Activated CD8-positive, alpha-beta memory T cell treated with anti-CD3 and anti-CD28 coated beads for 1 hour (primary cell): ENCODE data around the gene POU4F1.

Experiments
- DNase-seq, 2 donors: peaks; one replicate each; pipeline ENCODE4 v3.0.0-alpha.2; 2020; ENCODE audit warnings: low read depth in 1 of 2; ENCODE audit errors: extremely low read depth in 1 of 2

Gene POU4F1

DNA sequence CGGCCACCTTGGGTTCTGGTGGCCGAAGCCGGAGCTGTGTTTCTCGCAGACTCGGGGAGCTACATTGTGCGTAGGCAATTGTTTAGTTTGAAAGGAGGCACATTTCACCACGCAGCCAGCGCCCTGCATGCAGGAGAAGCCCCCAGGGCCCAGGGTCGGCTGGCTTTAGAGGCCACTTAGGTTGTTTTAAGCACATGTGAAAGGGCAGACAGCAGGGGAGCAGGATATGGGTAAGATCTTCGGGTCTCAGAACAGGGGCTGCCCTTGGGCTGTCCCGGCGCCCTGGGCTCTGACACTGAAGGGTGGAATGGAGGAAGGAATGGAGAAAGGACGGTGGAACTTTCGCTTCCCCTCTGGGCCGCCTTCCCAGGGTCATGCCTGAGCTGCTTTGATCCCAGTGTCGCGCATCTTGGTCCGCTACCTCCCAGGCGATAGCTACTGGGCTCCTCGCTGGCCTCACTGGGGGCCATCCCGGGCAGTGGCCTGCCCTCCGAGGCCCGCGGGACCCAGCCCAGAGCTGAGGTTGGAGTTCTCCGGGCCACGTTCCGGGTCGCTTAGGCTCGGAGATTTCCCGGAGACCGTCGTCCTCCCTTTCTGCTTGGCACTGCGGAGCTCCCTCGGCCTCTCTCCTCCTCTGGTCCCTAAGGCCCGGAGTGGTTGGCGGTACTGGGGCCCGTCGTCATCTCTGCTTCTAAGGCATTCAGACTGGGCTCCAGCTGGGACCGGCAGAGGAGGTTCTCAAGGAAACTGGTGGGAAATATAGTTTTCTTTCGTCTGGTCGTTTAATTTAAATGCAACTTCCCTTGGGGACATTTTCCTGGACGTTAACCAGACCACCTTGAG lies 4.3 kb upstream of the POU4F1 start:
- no peak for DNase-seq

DNA sequence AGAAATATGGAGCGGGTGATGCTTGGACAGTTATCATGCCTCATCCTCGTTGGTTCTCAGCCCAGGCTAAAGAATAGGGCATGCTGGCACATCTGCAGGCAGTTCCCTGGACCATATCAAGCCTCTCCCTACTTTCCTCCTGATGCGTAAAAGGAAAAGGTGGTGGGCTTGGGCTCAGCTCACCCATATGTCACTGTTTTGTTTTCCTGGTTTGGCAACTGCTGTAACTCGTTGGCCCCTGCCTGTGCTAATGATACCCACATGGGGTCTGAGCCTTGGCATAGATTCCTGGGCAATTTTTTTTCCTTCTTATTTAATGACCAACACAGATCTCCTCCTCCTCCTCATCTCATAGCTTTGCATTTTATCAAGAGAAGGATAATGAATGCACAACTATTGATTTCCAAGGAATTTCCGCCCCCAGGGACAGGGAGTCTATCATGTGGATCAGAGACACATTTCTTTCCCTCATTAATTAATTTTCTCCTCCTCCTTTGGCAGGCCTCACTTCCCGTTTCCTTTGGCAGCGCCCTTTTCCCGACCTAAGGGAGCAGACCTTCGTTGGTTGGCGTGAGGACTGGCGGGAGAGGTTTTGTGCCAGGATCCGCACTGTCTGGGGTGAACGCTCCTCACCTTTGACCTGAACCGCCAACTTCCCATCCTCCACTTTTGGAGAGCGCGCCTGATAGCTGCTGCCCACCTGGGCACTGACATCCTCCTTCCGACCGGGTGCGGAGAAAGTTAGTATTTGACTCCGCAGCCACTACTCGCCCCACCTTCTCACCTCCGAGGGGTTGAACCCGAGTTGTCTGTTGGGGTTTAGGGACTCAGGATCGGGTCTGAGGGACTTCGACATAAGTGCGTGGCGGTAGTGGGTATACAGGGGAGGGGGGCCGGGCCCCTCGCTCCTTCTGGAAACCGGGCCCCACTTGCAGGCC lies 3.4 kb upstream of the POU4F1 start:
- no peak for DNase-seq

DNA sequence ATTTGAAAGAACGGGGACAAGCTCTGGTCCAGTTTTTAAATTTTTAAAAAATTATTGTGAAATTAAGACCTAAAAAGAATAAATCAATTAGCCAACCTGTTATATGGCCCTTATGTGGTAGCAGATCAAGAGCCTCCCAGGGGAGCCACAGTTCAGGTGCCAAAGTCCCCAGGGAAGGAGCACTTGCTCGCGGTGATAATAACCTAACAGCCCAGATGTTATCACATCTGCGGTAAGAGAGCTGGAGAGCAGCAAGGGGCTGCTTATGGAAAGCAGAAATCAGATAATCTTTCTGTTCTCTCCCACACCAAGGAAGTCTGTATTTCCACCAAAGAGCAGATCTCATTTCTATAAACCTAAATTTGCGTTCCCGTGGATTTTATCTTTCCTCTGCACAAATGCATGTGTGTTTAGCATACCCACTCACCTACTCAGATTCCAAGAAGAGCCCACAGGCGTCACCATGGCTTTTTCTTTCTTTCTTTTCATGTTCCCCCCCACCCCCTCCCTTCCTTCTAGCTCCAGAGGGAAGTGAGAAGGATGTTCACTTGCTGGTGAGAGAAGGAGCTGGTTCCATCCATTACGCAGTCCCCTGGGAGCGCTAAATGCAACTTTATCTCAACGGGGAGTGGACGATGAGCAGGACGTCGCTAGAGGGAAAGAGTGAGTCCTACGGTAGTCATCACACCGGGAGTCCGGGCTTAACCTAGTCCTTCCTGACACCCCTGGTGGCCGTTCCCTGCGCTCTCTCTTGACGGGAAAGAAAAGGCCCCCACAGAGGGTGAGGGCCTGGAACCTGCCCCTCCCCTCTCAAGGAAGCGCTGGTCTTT lies 1.6 kb upstream of the POU4F1 start:
- DNase-seq = no peak

GRCh38 chr13:78602561-78603239 lies 652 bp downstream of the POU4F1 start:
- no peak for DNase-seq

GRCh38 chr13:78601874-78602560 lies 1.3 kb downstream of the POU4F1 start:
- DNase-seq = no peak

- no peak for DNase-seq
These were observed 2.1 kb downstream of the POU4F1 start for GRCh38 chr13:78601124-78601873.

GRCh38 chr13:78600280-78600883 lies 3.0 kb downstream of the POU4F1 start:
- DNase-seq = no peak

DNA sequence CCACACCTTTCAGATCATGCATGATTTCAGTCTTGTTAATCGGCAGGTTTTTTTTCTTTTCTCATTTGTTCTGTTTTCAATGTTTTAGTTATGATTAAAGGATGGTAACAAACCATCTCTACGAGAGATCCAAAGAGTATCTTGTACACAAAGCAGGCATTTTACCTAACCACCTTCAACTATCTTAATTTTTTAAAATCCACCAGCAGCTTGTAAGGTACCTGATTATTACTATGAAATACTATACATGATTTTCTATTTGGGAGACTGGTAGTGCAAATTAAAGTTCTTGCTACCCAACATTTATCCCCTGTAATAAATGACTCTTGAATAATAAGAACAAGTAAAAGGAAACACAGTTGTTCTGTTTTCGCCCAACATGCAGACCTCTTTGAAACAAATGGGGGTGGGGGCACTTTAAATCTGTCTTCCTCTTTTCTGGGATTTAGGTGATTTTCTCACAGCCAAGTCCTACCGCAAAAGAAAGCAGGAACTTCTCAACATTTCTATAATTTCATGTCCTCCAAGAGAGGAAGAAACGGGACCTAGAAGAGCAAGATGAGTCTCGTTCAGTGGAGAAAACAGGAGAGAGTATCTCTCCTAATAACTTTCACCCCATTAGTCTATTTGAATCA lies 3.6 kb downstream of the POU4F1 start:
- no peak for DNase-seq

GRCh38 chr13:78598966-78599644 lies 4.2 kb downstream of the POU4F1 start:
- no peak for DNase-seq

GRCh38 chr13:78598116-78598781 lies 5.1 kb downstream of the POU4F1 start:
- no peak for DNase-seq

DNA sequence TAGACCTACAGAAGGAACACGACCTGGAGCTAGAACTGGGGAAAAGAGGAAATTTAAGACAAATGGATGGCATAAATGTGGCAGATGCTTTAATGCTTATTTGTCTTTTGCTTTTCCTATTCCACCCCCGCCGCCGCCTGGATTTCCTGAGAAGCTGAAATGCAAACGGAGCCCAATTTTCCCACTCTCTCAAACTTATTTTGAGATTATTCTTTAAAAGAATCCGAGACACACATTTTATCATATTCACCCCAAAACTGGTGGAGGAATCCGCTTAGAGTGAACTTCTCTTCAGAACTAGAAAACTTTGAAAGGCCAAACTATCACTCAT lies 5.8 kb downstream of the POU4F1 start:
- DNase-seq = no peak

- DNase-seq = no peak
These were observed 6.4 kb downstream of the POU4F1 start for GRCh38 chr13:78596736-78597601.

DNA sequence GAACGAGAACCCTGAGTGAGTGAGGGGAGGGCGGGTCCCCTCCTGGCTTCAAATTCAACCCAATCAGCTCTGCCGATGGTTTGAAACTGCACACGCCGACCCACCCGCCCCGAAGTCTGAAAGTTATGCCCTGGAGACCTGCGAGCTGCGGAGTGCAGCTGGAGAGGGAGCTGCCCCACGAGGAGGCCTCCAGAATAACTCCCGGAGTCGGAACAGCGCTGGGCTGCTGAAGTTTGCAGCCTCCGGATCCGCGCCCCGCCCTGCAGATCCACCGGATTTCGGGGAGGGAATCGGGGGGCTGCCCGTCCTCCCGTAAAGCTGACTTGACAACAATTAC lies 7.0 kb downstream of the POU4F1 start:
- no peak for DNase-seq

GRCh38 chr13:78595495-78596398 lies 7.6 kb downstream of the POU4F1 start:
- DNase-seq = no peak

DNA sequence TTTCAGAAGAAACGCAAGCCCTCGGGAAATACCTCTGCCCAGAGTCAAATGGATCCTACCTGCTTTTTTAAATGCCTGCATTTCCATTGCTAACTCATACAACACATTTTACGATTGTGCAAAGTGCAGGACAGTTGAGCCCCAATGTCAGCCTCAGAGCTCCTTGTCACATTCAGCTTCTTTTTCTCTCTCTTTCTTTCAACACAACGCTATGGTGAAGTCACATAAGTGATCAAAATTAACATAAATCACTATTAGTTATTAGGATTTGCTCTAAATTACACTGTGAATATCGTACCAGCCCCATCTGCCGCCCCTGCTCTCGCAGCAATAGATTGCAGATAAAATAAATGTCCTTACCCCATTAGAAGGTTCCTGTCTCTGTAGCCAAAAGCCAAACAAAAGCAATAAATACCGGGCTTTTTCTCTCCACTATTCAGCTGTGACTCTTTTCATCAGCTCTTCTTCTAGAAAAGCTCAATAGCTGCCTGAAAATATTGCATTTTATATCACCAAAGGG lies 8.8 kb downstream of the POU4F1 start:
- no peak for DNase-seq
